ENCODE results near the gene NF1. TPM values are rescaled to one million over a fixed set of nuclear protein-coding genes. Genes with fewer than 3 reads are reported as not detected.

Gene NF1
- total RNA-seq, 4 donors from 2014 or later = 51.9 to 67.8 (median 66.3) TPM

DNA sequence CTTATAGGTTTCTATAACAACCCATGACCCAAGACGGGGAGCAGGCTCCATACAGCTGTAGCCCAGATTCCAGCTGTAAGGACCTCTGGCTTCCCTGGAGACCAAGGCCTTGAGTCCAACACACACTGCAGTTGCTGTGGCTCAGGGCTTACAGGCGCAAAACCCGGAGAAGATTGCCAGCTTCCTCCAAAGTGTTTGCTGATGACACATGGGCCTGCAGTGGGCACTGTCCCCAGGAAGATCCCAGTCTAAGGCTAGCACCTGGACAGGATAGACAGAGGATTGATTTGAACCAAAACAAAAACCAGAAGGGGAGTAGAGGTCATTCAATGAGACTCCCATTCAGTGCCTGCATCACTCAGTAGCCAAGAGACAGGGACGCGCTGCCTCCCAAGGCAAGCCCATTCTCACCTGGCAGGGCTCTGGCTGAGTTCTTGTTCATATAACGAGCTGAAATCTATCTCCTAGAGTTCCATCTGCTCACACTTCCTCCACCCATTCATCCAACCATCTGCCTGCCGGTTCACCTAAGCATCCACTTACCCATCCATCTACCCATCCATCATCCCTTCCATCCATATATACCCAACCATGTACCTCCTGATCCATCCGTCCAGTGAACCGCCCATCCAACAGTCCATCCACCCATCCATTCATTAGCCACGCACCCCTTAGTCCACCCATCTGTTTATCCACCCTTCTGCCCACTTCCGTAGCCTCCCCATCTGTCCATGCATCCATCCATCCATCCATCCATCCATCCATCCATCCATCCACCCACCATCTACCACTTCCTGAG, 306.9 kb downstream of the NF1 start:
- TF ChIP-seq, protein P1, sequence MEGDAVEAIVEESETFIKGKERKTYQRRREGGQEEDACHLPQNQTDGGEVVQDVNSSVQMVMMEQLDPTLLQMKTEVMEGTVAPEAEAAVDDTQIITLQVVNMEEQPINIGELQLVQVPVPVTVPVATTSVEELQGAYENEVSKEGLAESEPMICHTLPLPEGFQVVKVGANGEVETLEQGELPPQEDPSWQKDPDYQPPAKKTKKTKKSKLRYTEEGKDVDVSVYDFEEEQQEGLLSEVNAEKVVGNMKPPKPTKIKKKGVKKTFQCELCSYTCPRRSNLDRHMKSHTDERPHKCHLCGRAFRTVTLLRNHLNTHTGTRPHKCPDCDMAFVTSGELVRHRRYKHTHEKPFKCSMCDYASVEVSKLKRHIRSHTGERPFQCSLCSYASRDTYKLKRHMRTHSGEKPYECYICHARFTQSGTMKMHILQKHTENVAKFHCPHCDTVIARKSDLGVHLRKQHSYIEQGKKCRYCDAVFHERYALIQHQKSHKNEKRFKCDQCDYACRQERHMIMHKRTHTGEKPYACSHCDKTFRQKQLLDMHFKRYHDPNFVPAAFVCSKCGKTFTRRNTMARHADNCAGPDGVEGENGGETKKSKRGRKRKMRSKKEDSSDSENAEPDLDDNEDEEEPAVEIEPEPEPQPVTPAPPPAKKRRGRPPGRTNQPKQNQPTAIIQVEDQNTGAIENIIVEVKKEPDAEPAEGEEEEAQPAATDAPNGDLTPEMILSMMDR (IDR thresholded peaks at IDR 0.05) = no peak
- no peak for ATAC-seq (ENCODE audit: low FRiP score)
- DNase-seq (ENCODE audit: low spot score) = no peak

DNA sequence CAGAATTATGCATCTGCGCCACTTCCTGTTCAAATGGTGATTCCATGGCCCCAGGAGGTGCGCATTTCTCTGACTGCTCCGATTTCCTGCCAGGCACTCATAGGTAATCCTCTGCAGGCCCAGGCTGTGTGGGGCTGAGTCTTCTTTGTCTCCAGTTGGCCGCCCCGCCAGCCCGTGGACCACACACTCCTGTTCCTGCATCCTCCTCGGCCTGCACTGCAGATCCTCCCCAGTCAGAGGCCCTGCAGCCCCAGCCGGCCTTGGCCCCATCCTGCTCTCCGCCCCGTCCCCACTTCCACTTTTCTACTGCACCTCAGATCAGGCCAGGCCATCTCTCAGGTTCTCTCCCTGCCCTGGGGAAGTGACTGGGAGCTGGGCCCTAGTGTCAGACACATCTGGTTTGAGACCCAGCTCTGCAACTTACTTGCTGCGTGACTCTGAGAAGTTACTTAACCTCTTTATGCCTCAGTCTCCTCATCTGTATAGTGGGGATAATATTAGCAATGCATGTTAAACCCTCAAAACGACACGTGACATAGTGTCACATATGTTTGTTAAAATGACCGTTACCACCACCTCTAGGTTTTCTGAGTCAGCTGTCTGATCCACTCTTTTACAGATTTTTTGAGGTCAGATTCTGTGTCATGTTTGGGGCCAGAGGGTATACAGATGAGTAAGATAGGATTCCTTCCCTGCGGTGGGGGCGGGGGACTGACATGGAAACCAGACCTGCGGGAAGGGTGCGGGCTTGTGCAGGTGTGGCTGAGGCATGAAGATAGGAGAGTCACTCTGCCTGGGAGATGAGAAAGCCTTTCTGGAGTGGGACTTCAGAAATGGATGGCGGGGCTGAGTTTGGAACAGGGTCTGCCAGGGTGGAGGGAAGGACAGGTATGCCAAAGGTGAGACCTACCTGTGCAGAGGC, 309.5 kb downstream of the NF1 start:
- ATAC-seq (ENCODE audit: low FRiP score) (no peak), DNase-seq (ENCODE audit: low spot score) (no peak)
- TF ChIP-seq, protein P1 (IDR thresholded peaks at IDR 0.05) = no peak

DNA sequence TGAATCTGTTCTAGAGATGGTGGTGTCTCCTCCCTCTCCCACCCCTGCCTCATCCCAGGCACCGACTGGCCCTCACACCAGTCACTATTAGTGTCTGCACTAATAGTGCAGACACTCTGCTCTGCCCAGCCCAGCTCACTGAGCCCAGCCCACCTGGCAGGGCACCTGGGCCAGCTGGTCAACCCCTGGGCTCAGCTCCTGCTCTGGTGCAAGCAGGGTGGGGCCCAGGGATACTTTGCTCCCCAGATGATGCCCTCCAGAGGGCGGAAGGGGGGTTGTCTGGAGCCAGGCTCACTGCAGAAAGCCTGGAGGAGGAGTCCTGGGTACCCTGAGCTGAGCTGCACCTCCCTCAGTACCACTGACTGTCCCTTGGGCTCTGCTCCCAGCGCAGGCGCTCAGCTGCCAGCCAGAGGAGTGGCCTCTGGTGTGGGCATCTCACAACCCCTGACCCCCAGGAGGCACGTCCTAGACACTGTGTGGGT, 311.2 kb downstream of the NF1 start:
- ATAC-seq (ENCODE audit: low FRiP score) (no peak), DNase-seq (ENCODE audit: low spot score) (no peak)
- TF ChIP-seq, protein P1 (IDR thresholded peaks at IDR 0.05) = no peak

DNA sequence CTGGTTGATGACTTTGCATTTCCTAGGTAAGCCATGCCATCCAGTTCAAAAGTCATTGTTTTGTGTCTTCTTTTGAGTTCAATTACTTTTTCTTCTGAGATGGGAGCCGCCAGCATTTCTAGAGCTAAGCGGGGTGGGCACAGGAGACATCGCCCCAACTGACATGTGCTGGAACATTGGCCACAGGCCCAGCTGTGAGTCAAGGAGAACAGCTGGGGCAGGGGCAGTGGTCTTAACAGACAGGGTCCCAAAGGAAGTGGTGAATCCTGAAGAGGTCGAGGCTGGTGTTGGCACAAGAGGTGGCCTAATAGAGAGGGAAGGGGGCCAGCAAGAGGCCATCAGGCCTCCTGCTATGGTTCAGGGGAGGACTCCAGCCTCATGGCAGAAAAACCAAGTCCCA, 313.8 kb downstream of the NF1 start:
- ATAC-seq (ENCODE audit: low FRiP score) (no peak), DNase-seq (ENCODE audit: low spot score) (no peak)
- TF ChIP-seq, protein P1 (IDR thresholded peaks at IDR 0.05) = no peak

DNA sequence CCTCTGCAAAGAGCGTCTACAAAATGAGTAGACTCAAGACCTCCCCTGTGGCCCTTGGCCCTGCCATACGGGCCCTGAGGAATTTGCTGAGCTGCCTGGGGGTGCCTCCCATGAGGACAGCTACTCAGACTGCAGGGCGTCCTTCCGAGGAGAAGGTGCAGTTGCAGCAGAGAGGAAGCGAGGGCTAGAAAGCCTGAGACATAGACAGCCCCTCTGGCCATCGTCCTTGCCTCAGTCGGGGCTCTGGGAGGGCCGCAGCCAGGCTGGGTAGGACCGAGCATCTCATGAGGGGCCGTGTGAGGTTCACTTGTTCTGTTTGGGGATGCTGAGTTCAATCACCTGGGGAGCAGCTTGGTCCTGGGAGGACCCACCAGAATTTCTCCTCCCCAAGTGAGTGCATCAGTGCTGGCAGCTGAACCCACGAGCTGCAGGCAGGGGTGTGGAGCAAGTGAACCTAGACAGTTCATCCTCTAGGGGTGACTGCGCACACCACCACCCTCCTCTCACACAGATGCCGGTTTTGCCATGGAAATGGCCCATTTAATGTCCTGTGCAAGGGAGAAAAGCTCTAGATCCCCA, 317.0 kb downstream of the NF1 start:
- DNase-seq (ENCODE audit: low spot score) (no peak), ATAC-seq (ENCODE audit: low FRiP score) (no peak)

DNA sequence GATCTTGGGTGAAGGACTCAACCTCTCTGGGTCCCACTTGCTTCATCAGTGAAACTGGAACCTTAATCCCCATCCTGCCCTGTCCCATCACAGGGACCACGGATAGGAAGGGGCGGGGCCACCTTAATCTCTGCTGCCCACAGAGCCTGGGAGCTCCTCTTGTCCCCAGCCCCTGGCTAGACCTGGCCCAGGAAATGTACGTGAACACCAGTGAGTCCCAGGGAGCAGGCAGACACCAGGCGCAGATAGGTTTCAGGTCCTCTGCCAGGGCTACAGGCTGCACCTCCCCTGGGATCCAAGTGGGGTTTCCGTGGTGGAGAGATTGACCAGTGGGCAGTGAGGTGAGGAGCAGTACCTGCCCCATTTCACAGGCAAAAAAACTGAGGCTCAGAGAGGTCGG, 317.7 kb downstream of the NF1 start:
- DNase-seq (ENCODE audit: low spot score) (no peak), ATAC-seq (ENCODE audit: low FRiP score) (no peak)
- TF ChIP-seq, protein P1 (IDR thresholded peaks at IDR 0.05) = no peak

More for the DNA sequence above, 317.0 kb downstream of the NF1 start:
- TF ChIP-seq, protein P1 (IDR thresholded peaks at IDR 0.05) = no peak
